GM23338 (cell line): Measurements from ENCODE around the gene HSPB9. TPM values are rescaled to one million over a fixed set of nuclear protein-coding genes. Genes with fewer than 3 reads are reported as not detected.

Source experiments
- ATAC-seq: fragments of 200-7000 bp; cut with Tn5 transposase; 3 replicates; pipeline ENCODE4 v1.9.1; 2020
- DNase-seq: peaks from one replicate; pipeline ENCODE4 v3.0.0-alpha.2; 2015; ENCODE audit warnings: low spot score
- H2AFZ ChIP-seq: fragments of 200-600 bp; sonication (generic); 2 replicates; pipeline ENCODE4 v1.8.0; 2016; ENCODE audit warnings: antibody characterized with exemption, mild to moderate bottlenecking, moderate library complexity
- H3F3A ChIP-seq: fragments of 200-600 bp; sonication (generic); replicated peaks from 2 replicates; pipeline ENCODE4 v1.8.0; 2017; ENCODE audit warnings: antibody characterized with exemption, mixed run types, low read depth
- H3K27ac ChIP-seq: fragments of 200-600 bp; sonication (generic); 2 replicates; pipeline ENCODE4 v1.6.1; 2016; ENCODE audit warnings: low read depth
- H3K27me3 ChIP-seq: fragments of 200-600 bp; sonication (generic); 2 replicates; pipeline ENCODE4 v1.8.0; 2016; ENCODE audit warnings: mild to moderate bottlenecking, mixed run types, moderate library complexity; ENCODE audit not compliant: insufficient read depth
- H3K36me3 ChIP-seq: fragments of 200-600 bp; sonication (generic); 2 replicates; pipeline ENCODE4 v1.8.0; 2016; ENCODE audit warnings: mild to moderate bottlenecking; ENCODE audit not compliant: insufficient read depth
- H3K4me1 ChIP-seq: fragments of 200-600 bp; sonication (generic); 2 replicates; pipeline ENCODE4 v1.8.0; 2016; ENCODE audit warnings: mild to moderate bottlenecking, moderate library complexity; ENCODE audit not compliant: insufficient read depth
- H3K4me2 ChIP-seq: fragments of 200-600 bp; sonication (generic); 2 replicates; pipeline ENCODE4 v1.7.1; 2017; ENCODE audit warnings: mixed run types
- H3K4me3 ChIP-seq: fragments of 200-600 bp; sonication (generic); 2 replicates; pipeline ENCODE4 v1.6.1; 2016; ENCODE audit warnings: mixed run types
- H3K79me2 ChIP-seq: fragments of 200-600 bp; sonication (generic); replicated peaks from 2 replicates; pipeline ENCODE4 v1.8.0; 2017; ENCODE audit warnings: mild to moderate bottlenecking; ENCODE audit not compliant: insufficient read depth
- H3K9me2 ChIP-seq: fragments of 200-600 bp; sonication (generic); 2 replicates; pipeline ENCODE4 v1.8.0; 2017; ENCODE audit not compliant: insufficient read depth
- H4K20me1 ChIP-seq: fragments of 200-600 bp; sonication (generic); replicated peaks from 2 replicates; pipeline ENCODE4 v1.8.0; 2017; ENCODE audit warnings: mild to moderate bottlenecking; ENCODE audit not compliant: insufficient read depth
- H3K27ac Mint-ChIP-seq: 2 replicates; pipeline ENCODE4 v1.8.0; 2020; ENCODE audit warnings: inconsistent platforms, mild to moderate bottlenecking, moderate library complexity, mixed read lengths
- H3K27me3 Mint-ChIP-seq: 3 replicates; pipeline ENCODE4 v1.8.0; 2022; ENCODE audit warnings: low read depth, mild to moderate bottlenecking, moderate library complexity, mixed read lengths, inconsistent platforms; ENCODE audit not compliant: insufficient read depth, poor library complexity
- H3K36me3 Mint-ChIP-seq: 3 replicates; pipeline ENCODE4 v1.8.0; 2021; ENCODE audit warnings: low read depth, mild to moderate bottlenecking, inconsistent platforms, moderate library complexity, mixed read lengths
- H3K4me1 Mint-ChIP-seq: 3 replicates; pipeline ENCODE4 v1.8.0; 2020; ENCODE audit warnings: mild to moderate bottlenecking, inconsistent platforms, mixed read lengths
- H3K4me3 Mint-ChIP-seq: 3 replicates; pipeline ENCODE4 v1.8.0; 2021; ENCODE audit warnings: moderate library complexity, mild to moderate bottlenecking, inconsistent platforms, mixed read lengths
- H3K9me3 Mint-ChIP-seq: 3 replicates; pipeline ENCODE4 v1.8.0; 2020; ENCODE audit warnings: moderate library complexity, mild to moderate bottlenecking, inconsistent platforms, mixed read lengths
- EZH2 ChIP-seq: fragments of 200-600 bp; sonication (generic); IDR thresholded peaks from one replicate; pipeline ENCODE4 v1.8.0; 2017; ENCODE audit warnings: antibody characterized with exemption, mild to moderate bottlenecking, low read depth; ENCODE audit not compliant: unreplicated experiment
- JUNB ChIP-seq: IDR thresholded peaks from one replicate; pipeline ENCODE4 v1.6.1; 2016; ENCODE audit warnings: antibody characterized with exemption; ENCODE audit not compliant: unreplicated experiment
- NANOG ChIP-seq: IDR thresholded peaks from 2 replicates; pipeline ENCODE4 v1.6.1; 2016; ENCODE audit warnings: antibody characterized with exemption, borderline replicate concordance
- POLR2AphosphoS5 ChIP-seq: IDR thresholded peaks from 2 replicates; pipeline ENCODE4 v1.6.1; 2016; ENCODE audit warnings: antibody characterized with exemption, low read depth
- STAT1 ChIP-seq: IDR thresholded peaks from one replicate; pipeline ENCODE4 v1.6.1; 2016; ENCODE audit warnings: antibody characterized with exemption; ENCODE audit not compliant: unreplicated experiment
- ZNF114 ChIP-seq: fragments of 250-450 bp; sonication (Bioruptor Pico); IDR thresholded peaks from 2 replicates; pipeline ENCODE4 v1.5.0; 2020; ENCODE audit warnings: mild to moderate bottlenecking, moderate library complexity
- ZNF331 ChIP-seq: fragments of 250-450 bp; sonication (Bioruptor Pico); IDR thresholded peaks from 2 replicates; pipeline ENCODE4 v1.5.0; 2020; ENCODE audit warnings: low read depth, mild to moderate bottlenecking, moderate library complexity
- polyA plus RNA-seq: library from polyadenylated mRNA; unstranded; fragments of >200 nt; fragmentation: Nextera tagmentation; extraction: Ambion mirVana; gene quantifications from 2 replicates; pipeline ENCODE4 v1.2.1, GENCODE V29; 2016
- total RNA-seq: library from RNA; depleted of rRNA; stranded (reverse); fragments of >200 nt; shearing (Covaris generic); gene quantifications from 2 replicates; pipeline ENCODE4 v1.2.3, GENCODE V29; 2014
- TF ChIP-seq, protein P1 (sequence below), 2 experiments: fragments of 200-600 bp in 1 of 2; sonication (generic) in 1 of 2; conservative IDR thresholded peaks; 2 replicates each; pipeline versions ENCODE4 v1.5.1 to v1.6.1; 2016 to 2017; ENCODE audit warnings: antibody characterized with exemption in 2 of 2, low read depth in 2 of 2, mild to moderate bottlenecking in 2 of 2, moderate library complexity in 1 of 2
- TF ChIP-seq, protein P2 (sequence below): IDR thresholded peaks from 2 replicates; pipeline ENCODE4 v1.6.1; 2016; ENCODE audit warnings: antibody characterized with exemption
- TF ChIP-seq, protein P3 (sequence below): fragments of 250-450 bp; sonication (Bioruptor Pico); IDR thresholded peaks from 2 replicates; pipeline ENCODE4 v1.5.0; 2020; ENCODE audit warnings: mild to moderate bottlenecking, moderate library complexity

The HSPB9 gene
- total and polyA plus RNA-seq, 2 experiments from 2014 or later = 0.31 to 0.52 TPM

DNA sequence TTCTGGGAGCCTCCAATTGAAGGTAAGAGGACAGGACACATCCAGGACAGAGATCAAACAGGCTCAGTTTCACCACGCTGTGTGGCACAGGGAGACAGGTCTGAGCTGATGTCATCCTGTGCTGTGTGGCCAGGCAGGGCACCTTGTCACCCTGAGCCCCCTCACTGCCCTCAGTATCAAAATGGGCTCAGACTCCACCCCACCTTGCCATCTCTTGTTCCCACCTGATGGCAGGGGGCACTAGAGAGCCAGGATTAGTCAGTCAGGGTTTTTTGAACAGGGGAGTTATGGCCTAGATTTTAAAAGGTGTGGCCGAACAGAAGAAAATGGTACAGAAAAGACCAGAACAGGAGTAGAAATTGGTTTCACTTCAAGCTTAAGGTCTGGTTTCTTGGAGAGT is 4.1 kb upstream of the HSPB9 start:
- Histone ChIP-seq H3K27ac (no peak overlapping the region), H3K4me2 (no peak overlapping the region), H3K4me1 (peaks cover 19% of the 10 kb centered on the region; the same call in 1 of the 2 replicates), H4K20me1 (0 out of 2 replicates have a peak, but pooled peaks cover 5% of the 10 kb centered on the region), H2AFZ (no peak overlapping the region), H3K9me2 (no peaks in the 10 kb centered on the region), H3K4me3 (no peak overlapping the region), H3K27me3 (no peaks in the 10 kb centered on the region), H3F3A (peaks cover 12% of the 10 kb centered on the region; the same call in 1 of the 2 replicates), H3K79me2 (no peaks in the 10 kb centered on the region), H3K36me3 (no peaks in the 10 kb centered on the region)
- TF ChIP-seq, protein P1, sequence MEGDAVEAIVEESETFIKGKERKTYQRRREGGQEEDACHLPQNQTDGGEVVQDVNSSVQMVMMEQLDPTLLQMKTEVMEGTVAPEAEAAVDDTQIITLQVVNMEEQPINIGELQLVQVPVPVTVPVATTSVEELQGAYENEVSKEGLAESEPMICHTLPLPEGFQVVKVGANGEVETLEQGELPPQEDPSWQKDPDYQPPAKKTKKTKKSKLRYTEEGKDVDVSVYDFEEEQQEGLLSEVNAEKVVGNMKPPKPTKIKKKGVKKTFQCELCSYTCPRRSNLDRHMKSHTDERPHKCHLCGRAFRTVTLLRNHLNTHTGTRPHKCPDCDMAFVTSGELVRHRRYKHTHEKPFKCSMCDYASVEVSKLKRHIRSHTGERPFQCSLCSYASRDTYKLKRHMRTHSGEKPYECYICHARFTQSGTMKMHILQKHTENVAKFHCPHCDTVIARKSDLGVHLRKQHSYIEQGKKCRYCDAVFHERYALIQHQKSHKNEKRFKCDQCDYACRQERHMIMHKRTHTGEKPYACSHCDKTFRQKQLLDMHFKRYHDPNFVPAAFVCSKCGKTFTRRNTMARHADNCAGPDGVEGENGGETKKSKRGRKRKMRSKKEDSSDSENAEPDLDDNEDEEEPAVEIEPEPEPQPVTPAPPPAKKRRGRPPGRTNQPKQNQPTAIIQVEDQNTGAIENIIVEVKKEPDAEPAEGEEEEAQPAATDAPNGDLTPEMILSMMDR (conservative IDR thresholded peaks at IDR 0.05; ENCODE audit: low read depth in 2 of 2) = peak; percentile 65 to 78
- no peak for TF ChIP-seq POLR2AphosphoS5
- H3K9me3 Mint-ChIP-seq = no peaks in the 10 kb centered on the region; the same call in 2 of the 3 replicates
- no peak for ATAC-seq
- peak; percentile 76 for DNase-seq
- peaks cover 25% of the 10 kb centered on the region for H3K27me3 Mint-ChIP-seq
- peaks cover 25% of the 10 kb centered on the region for H3K4me1 Mint-ChIP-seq
- H3K36me3 Mint-ChIP-seq = peaks cover 32% of the 10 kb centered on the region
- no peak overlapping the region for H3K27ac Mint-ChIP-seq
- peak overlapping the region; percentile 25; the same call in 2 of the 3 replicates for H3K4me3 Mint-ChIP-seq

DNA sequence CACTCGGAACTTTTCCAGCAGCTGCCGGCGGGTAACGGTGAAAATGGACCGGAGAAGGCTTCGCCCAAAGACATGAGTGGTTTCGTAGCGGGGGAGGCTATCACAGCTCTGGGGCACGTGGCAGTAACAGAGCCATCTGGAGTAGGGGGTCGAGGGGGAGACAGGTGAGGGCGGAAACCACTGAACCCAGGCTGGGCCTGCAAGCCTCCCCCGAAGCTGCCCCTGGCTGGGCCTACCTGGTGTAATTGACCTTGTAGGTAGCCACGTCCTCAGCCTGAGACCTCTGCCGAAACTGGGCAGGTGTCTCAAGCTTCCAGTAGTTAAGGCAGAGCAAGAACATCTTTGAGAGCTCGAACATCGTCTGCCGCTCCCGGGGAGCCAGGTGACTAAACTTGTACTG is 3.3 kb upstream of the HSPB9 start:
- Mint-ChIP-seq H3K36me3 (peaks cover 32% of the 10 kb centered on the region), H3K27me3 (peaks cover 25% of the 10 kb centered on the region), H3K4me3 (no peak overlapping the region), H3K4me1 (peaks cover 25% of the 10 kb centered on the region), H3K27ac (no peak overlapping the region), H3K9me3 (no peaks in the 10 kb centered on the region; the same call in 2 of the 3 replicates)
- Histone ChIP-seq H3K9me2 (no peaks in the 10 kb centered on the region), H2AFZ (no peak overlapping the region), H3K27me3 (no peaks in the 10 kb centered on the region), H3F3A (peaks cover 12% of the 10 kb centered on the region; the same call in 1 of the 2 replicates), H4K20me1 (0 out of 2 replicates have a peak, but pooled peaks cover 5% of the 10 kb centered on the region), H3K4me1 (peaks cover 19% of the 10 kb centered on the region; the same call in 1 of the 2 replicates), H3K4me2 (no peak overlapping the region), H3K27ac (no peak overlapping the region), H3K4me3 (no peak overlapping the region), H3K79me2 (no peaks in the 10 kb centered on the region), H3K36me3 (no peaks in the 10 kb centered on the region)
- DNase-seq = no peak
- ATAC-seq = no peak
- TF ChIP-seq, protein P2, sequence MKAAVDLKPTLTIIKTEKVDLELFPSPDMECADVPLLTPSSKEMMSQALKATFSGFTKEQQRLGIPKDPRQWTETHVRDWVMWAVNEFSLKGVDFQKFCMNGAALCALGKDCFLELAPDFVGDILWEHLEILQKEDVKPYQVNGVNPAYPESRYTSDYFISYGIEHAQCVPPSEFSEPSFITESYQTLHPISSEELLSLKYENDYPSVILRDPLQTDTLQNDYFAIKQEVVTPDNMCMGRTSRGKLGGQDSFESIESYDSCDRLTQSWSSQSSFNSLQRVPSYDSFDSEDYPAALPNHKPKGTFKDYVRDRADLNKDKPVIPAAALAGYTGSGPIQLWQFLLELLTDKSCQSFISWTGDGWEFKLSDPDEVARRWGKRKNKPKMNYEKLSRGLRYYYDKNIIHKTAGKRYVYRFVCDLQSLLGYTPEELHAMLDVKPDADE = no peak
- TF ChIP-seq ZNF331 (CRISPR knock-in tag) = no peak
- TF ChIP-seq, protein P1 (conservative IDR thresholded peaks at IDR 0.05; ENCODE audit: low read depth in 2 of 2) = no peak
- TF ChIP-seq, protein P3, sequence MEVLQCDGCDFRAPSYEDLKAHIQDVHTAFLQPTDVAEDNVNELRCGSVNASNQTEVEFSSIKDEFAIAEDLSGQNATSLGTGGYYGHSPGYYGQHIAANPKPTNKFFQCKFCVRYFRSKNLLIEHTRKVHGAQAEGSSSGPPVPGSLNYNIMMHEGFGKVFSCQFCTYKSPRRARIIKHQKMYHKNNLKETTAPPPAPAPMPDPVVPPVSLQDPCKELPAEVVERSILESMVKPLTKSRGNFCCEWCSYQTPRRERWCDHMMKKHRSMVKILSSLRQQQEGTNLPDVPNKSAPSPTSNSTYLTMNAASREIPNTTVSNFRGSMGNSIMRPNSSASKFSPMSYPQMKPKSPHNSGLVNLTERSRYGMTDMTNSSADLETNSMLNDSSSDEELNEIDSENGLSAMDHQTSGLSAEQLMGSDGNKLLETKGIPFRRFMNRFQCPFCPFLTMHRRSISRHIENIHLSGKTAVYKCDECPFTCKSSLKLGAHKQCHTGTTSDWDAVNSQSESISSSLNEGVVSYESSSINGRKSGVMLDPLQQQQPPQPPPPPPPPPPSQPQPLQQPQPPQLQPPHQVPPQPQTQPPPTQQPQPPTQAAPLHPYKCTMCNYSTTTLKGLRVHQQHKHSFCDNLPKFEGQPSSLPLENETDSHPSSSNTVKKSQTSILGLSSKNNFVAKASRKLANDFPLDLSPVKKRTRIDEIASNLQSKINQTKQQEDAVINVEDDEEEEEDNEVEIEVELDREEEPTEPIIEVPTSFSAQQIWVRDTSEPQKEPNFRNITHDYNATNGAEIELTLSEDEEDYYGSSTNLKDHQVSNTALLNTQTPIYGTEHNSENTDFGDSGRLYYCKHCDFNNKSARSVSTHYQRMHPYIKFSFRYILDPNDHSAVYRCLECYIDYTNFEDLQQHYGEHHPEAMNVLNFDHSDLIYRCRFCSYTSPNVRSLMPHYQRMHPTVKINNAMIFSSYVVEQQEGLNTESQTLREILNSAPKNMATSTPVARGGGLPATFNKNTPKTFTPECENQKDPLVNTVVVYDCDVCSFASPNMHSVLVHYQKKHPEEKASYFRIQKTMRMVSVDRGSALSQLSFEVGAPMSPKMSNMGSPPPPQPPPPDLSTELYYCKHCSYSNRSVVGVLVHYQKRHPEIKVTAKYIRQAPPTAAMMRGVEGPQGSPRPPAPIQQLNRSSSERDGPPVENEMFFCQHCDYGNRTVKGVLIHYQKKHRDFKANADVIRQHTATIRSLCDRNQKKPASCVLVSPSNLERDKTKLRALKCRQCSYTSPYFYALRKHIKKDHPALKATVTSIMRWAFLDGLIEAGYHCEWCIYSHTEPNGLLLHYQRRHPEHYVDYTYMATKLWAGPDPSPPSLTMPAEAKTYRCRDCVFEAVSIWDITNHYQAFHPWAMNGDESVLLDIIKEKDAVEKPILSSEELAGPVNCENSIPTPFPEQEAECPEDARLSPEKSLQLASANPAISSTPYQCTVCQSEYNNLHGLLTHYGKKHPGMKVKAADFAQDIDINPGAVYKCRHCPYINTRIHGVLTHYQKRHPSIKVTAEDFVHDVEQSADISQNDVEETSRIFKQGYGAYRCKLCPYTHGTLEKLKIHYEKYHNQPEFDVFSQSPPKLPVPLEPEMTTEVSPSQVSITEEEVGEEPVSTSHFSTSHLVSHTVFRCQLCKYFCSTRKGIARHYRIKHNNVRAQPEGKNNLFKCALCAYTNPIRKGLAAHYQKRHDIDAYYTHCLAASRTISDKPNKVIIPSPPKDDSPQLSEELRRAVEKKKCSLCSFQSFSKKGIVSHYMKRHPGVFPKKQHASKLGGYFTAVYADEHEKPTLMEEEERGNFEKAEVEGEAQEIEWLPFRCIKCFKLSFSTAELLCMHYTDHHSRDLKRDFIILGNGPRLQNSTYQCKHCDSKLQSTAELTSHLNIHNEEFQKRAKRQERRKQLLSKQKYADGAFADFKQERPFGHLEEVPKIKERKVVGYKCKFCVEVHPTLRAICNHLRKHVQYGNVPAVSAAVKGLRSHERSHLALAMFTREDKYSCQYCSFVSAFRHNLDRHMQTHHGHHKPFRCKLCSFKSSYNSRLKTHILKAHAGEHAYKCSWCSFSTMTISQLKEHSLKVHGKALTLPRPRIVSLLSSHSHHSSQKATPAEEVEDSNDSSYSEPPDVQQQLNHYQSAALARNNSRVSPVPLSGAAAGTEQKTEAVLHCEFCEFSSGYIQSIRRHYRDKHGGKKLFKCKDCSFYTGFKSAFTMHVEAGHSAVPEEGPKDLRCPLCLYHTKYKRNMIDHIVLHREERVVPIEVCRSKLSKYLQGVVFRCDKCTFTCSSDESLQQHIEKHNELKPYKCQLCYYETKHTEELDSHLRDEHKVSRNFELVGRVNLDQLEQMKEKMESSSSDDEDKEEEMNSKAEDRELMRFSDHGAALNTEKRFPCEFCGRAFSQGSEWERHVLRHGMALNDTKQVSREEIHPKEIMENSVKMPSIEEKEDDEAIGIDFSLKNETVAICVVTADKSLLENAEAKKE (CRISPR knock-in tag) = no peak
- TF ChIP-seq POLR2AphosphoS5 = no peak
- no peak for TF ChIP-seq ZNF114 (CRISPR knock-in tag)
- TF ChIP-seq JUNB = no peak
- no peak for TF ChIP-seq NANOG
- TF ChIP-seq STAT1 = no peak
- no peak for TF ChIP-seq EZH2
